CD14-positive monocyte (primary cell): ENCODE results near the gene DMPK. TPM values are rescaled to one million over a fixed set of nuclear protein-coding genes. Genes with fewer than 3 reads are reported as not detected.

Experiments used
- DNase-seq, 3 donors: peaks; one replicate each; pipeline ENCODE4 v3.0.0-alpha.2; 2011 to 2022
- H2AFZ ChIP-seq: 2 replicates; pipeline ENCODE4 v1.6.0; 2012; ENCODE audit warnings: mild to moderate bottlenecking, low read depth, low read length, inconsistent platforms; ENCODE audit not compliant: insufficient read depth, poor library complexity, severe bottlenecking
- H3K27ac ChIP-seq, 2 donors: 1 replicate in 1 of 2; 2 replicates in 1 of 2; pipeline ENCODE4 v1.5.1; 2012 to 2013; ENCODE audit warnings: low read length in 2 of 2, control low read depth in 1 of 2, inconsistent platforms in 1 of 2, low read depth in 1 of 2, mild to moderate bottlenecking in 1 of 2
- H3K27me3 ChIP-seq, 2 donors: one replicate each; pipeline versions ENCODE4 v1.6.0 to v1.6.1; 2011 to 2013; ENCODE audit warnings: low read length in 2 of 2; ENCODE audit not compliant: control insufficient read depth in 2 of 2, insufficient read depth in 2 of 2
- H3K36me3 ChIP-seq, 2 donors: replicated peaks in 1 of 2; 1 replicate in 1 of 2; 2 replicates in 1 of 2; pipeline versions ENCODE4 v1.5.1 to v1.6.1; 2012 to 2013; ENCODE audit warnings: low read length in 2 of 2, control low read depth in 1 of 2, inconsistent platforms in 1 of 2, mild to moderate bottlenecking in 1 of 2; ENCODE audit not compliant: insufficient read depth in 2 of 2, control insufficient read depth in 1 of 2
- H3K4me1 ChIP-seq, 2 donors: 1 replicate in 1 of 2; 2 replicates in 1 of 2; pipeline versions ENCODE4 v1.5.1 to v1.6.1; 2012 to 2013; ENCODE audit warnings: low read length in 2 of 2, control low read depth in 1 of 2, inconsistent platforms in 1 of 2, mild to moderate bottlenecking in 1 of 2, moderate library complexity in 1 of 2; ENCODE audit not compliant: insufficient read depth in 2 of 2, control insufficient read depth in 1 of 2
- H3K4me2 ChIP-seq: replicated peaks from 2 replicates; pipeline ENCODE3; 2012; ENCODE audit warnings: low read length, moderate library complexity, mild to moderate bottlenecking; ENCODE audit not compliant: poor library complexity, severe bottlenecking; ENCODE audit errors: extremely low read depth
- H3K4me3 ChIP-seq, 3 experiments: fragments of 200-600 bp in 1 of 3; sonication (generic) in 1 of 3; replicated peaks in 1 of 3; 1 replicate in 2 of 3; 2 replicates in 1 of 3; pipeline ENCODE4 v1.5.1; 2011 to 2013; ENCODE audit warnings: low read length in 3 of 3, mild to moderate bottlenecking in 3 of 3, control low read depth in 2 of 3, low read depth in 2 of 3, inconsistent platforms in 1 of 3, moderate library complexity in 1 of 3
- H3K79me2 ChIP-seq: 2 replicates; pipeline ENCODE4 v1.6.0; 2012; ENCODE audit warnings: mild to moderate bottlenecking, control low read depth, inconsistent platforms, low read length, moderate library complexity; ENCODE audit not compliant: insufficient read depth
- H3K9ac ChIP-seq: 2 replicates; pipeline ENCODE4 v1.6.0; 2017; ENCODE audit warnings: low read length, mild to moderate bottlenecking; ENCODE audit not compliant: insufficient read depth, poor library complexity, severe bottlenecking
- H3K9me3 ChIP-seq, 2 donors: replicated peaks in 1 of 2; 1 replicate in 1 of 2; 2 replicates in 1 of 2; pipeline versions ENCODE4 v1.5.1 to v1.6.1; 2012 to 2013; ENCODE audit warnings: low read length in 2 of 2, control low read depth in 1 of 2; ENCODE audit not compliant: control insufficient read depth in 1 of 2, insufficient read depth in 1 of 2
- H4K20me1 ChIP-seq: 2 replicates; pipeline ENCODE4 v1.6.0; 2012; ENCODE audit warnings: mild to moderate bottlenecking, low read length, control low read depth, moderate library complexity; ENCODE audit not compliant: insufficient read depth
- H3K27ac Mint-ChIP-seq, 7 donors: one replicate each; pipeline ENCODE4 v1.8.0; 2020; ENCODE audit warnings: mild to moderate bottlenecking in 7 of 7, mixed read lengths in 7 of 7, moderate library complexity in 6 of 7, inconsistent platforms in 2 of 7
- H3K27me3 Mint-ChIP-seq, 3 donors: one replicate each; pipeline ENCODE4 v1.8.0; 2021 to 2022; ENCODE audit warnings: low read depth in 3 of 3, mild to moderate bottlenecking in 3 of 3, mixed read lengths in 3 of 3, moderate library complexity in 3 of 3, inconsistent platforms in 1 of 3
- H3K36me3 Mint-ChIP-seq, 2 donors: one replicate each; pipeline ENCODE4 v1.8.0; 2020; ENCODE audit warnings: mixed read lengths in 2 of 2, inconsistent platforms in 1 of 2, mild to moderate bottlenecking in 1 of 2
- H3K4me1 Mint-ChIP-seq: one replicate; pipeline ENCODE4 v1.8.0; 2020; ENCODE audit warnings: mild to moderate bottlenecking, mixed read lengths
- H3K4me3 Mint-ChIP-seq, 2 donors: one replicate each; pipeline ENCODE4 v1.8.0; 2020; ENCODE audit warnings: mild to moderate bottlenecking in 2 of 2, mixed read lengths in 2 of 2, moderate library complexity in 1 of 2
- H3K9me3 Mint-ChIP-seq, 7 donors: one replicate each; pipeline ENCODE4 v1.8.0; 2020 to 2022; ENCODE audit warnings: mixed read lengths in 7 of 7, mild to moderate bottlenecking in 6 of 7, moderate library complexity in 6 of 7, inconsistent platforms in 2 of 7
- CTCF ChIP-seq: fragments of 200-600 bp; IDR thresholded peaks from one replicate; pipeline ENCODE4 v1.8.0; 2022; ENCODE audit warnings: antibody characterized with exemption, mild to moderate bottlenecking
- WGBS: methylation state at CpG from one replicate; pipeline ENCODE4 v1.1.5; 2013; ENCODE audit warnings: missing lambda C conversion rate; ENCODE audit not compliant: insufficient coverage; 5-methylcytosine and 5-hydroxymethylcytosine counted together
- intact Hi-C, 2 donors: fragments of 100-400 bp; cut with micrococcal nuclease; formaldehyde crosslinking; loops; one replicate each; pipeline versions ENCODE4 v1.15.0 to v1.15.1; 2023
- polyA plus RNA-seq, 3 donors: library from polyadenylated mRNA; depleted of rRNA in 1 of 3; unstranded in 2 of 3; stranded (reverse) in 1 of 3; fragments of 300-500 nt in 2 of 3; fragments of >200 nt in 1 of 3; fragmentation: Illumina TruSeq in 2 of 3; gene quantifications; 1 replicate in 2 of 3; 2 replicates in 1 of 3; pipeline ENCODE4 v1.2.3, GENCODE V29; 2012 to 2021

The DMPK gene
- polyA plus RNA-seq, 3 donors = 0.17 to 3.8 TPM; not detected in 1

GRCh38 chr19:45766296-45766868 lies 15.9 kb downstream of the DMPK start:
- no peaks in the 10 kb centered on the region for H3K79me2 ChIP-seq
- Mint-ChIP-seq H3K4me3 (no peak overlapping the region), H3K27me3 (peaks cover 66 to 97% (median 79%) of the 10 kb centered on the region in 3 donors), H3K36me3 (peaks cover 4 to 6% of the 10 kb centered on the region in 2 donors), H3K9me3 (peaks cover 0 to 20% (median 8%) of the 10 kb centered on the region in 7 donors), H3K27ac (no peak overlapping the region), H3K4me1 (peaks cover 22% of the 10 kb centered on the region)
- no peak overlapping the region for H3K4me3 ChIP-seq
- peaks cover 3 to 7% of the 10 kb centered on the region in 2 donors for H3K9me3 ChIP-seq
- no peaks in the 10 kb centered on the region for H3K36me3 ChIP-seq
- H3K9ac ChIP-seq = no peak overlapping the region
- H3K27me3 ChIP-seq = peaks cover 31 to 83% of the 10 kb centered on the region in 2 donors
- DNase-seq = no peak
- H2AFZ ChIP-seq = no peak overlapping the region
- TF ChIP-seq CTCF = no peak
- H3K27ac ChIP-seq = no peak overlapping the region
- intact Hi-C loops = no loop called here
- peaks cover 24% of the 10 kb centered on the region for H4K20me1 ChIP-seq
- no peak overlapping the region for H3K4me2 ChIP-seq
- WGBS = 97% methylated on average over 15 of the region's 17 CpGs
- peaks cover 27 to 35% of the 10 kb centered on the region in 2 donors for H3K4me1 ChIP-seq

- no peak for TF ChIP-seq CTCF
- H3K4me3 ChIP-seq = no peak overlapping the region
- peak overlapping the region; percentile 32 to 76 for H3K4me3 Mint-ChIP-seq
- intact Hi-C loops = no loop called here
- peaks cover 0 to 3% of the 10 kb centered on the region in 2 donors for H3K36me3 Mint-ChIP-seq
- H4K20me1 ChIP-seq = peaks cover 18% of the 10 kb centered on the region
- no peaks in the 10 kb centered on the region for H3K36me3 ChIP-seq
- WGBS = 92% methylated on average over 14 of the region's 23 CpGs
- H3K79me2 ChIP-seq = no peaks in the 10 kb centered on the region
- DNase-seq = no peak
- peaks cover 0 to 7% of the 10 kb centered on the region in 2 donors for H3K9me3 ChIP-seq
- peaks cover 64 to 93% (median 75%) of the 10 kb centered on the region in 3 donors for H3K27me3 Mint-ChIP-seq
- no peak overlapping the region for H3K27ac Mint-ChIP-seq
- H3K9me3 Mint-ChIP-seq = peaks cover 0 to 16% (median 8%) of the 10 kb centered on the region in 7 donors
- peaks cover 19% of the 10 kb centered on the region for H3K4me1 Mint-ChIP-seq
- H3K27ac ChIP-seq = no peak overlapping the region
- peaks cover 25 to 77% of the 10 kb centered on the region in 2 donors for H3K27me3 ChIP-seq
- H3K9ac ChIP-seq = no peak overlapping the region
- H2AFZ ChIP-seq = no peak overlapping the region
- H3K4me2 ChIP-seq = no peak overlapping the region
- H3K4me1 ChIP-seq = peaks cover 27 to 33% of the 10 kb centered on the region in 2 donors
Measured at GRCh38 chr19:45765702-45766295, 16.5 kb downstream of the DMPK start.
